GM23248 (cell line): ENCODE results near the gene MT1E. TPM values are rescaled to one million over a fixed set of nuclear protein-coding genes. Genes with fewer than 3 reads are reported as not detected.
A peak's percentile ranks its signal among the peaks of the same experiment; 100 is the strongest.
"Not testable (repeated sequence)": the region's sequence is repeated elsewhere in the genome, so short reads cannot be mapped to it uniquely, and the experiment has no call there.

Experiments used
- DNase-seq: peaks from one replicate; pipeline ENCODE4 v3.0.0-alpha.2; 2015
- H2AFZ ChIP-seq: fragments of 200-600 bp; sonication (generic); 2 replicates; pipeline ENCODE4 v1.6.1; 2016; ENCODE audit warnings: antibody characterized with exemption
- H3F3A ChIP-seq: fragments of 200-600 bp; sonication (generic); 2 replicates; pipeline ENCODE4 v1.6.1; 2016; ENCODE audit warnings: mild to moderate bottlenecking, antibody characterized with exemption, mixed run types; ENCODE audit not compliant: insufficient read depth
- H3K27ac ChIP-seq: fragments of 200-600 bp; sonication (generic); 2 replicates; pipeline ENCODE4 v1.5.1; 2016; ENCODE audit warnings: mild to moderate bottlenecking
- H3K27me3 ChIP-seq: fragments of 200-600 bp; sonication (generic); replicated peaks from 2 replicates; pipeline ENCODE4 v1.6.1; 2016; ENCODE audit warnings: mild to moderate bottlenecking; ENCODE audit not compliant: insufficient read depth
- H3K36me3 ChIP-seq: fragments of 200-600 bp; sonication (generic); 2 replicates; pipeline ENCODE4 v1.6.1; 2016; ENCODE audit warnings: low read depth, mild to moderate bottlenecking
- H3K4me1 ChIP-seq: fragments of 200-600 bp; sonication (generic); 2 replicates; pipeline ENCODE4 v1.6.1; 2016; ENCODE audit warnings: mild to moderate bottlenecking; ENCODE audit not compliant: insufficient read depth
- H3K4me2 ChIP-seq: fragments of 200-600 bp; sonication (generic); one replicate; pipeline ENCODE4 v1.6.1; 2016; ENCODE audit warnings: mild to moderate bottlenecking; ENCODE audit not compliant: unreplicated experiment
- H3K4me3 ChIP-seq: fragments of 200-600 bp; sonication (generic); 2 replicates; pipeline ENCODE4 v1.5.1; 2016; ENCODE audit warnings: mild to moderate bottlenecking
- H3K79me2 ChIP-seq: fragments of 200-600 bp; sonication (generic); 2 replicates; pipeline ENCODE4 v1.6.1; 2016; ENCODE audit warnings: mild to moderate bottlenecking; ENCODE audit not compliant: insufficient read depth
- H3K9ac ChIP-seq: fragments of 200-600 bp; sonication (generic); 2 replicates; pipeline ENCODE4 v1.6.1; 2016; ENCODE audit warnings: mild to moderate bottlenecking
- H3K9me2 ChIP-seq: fragments of 200-600 bp; sonication (generic); 2 replicates; pipeline ENCODE4 v1.6.1; 2016; ENCODE audit warnings: mixed run types, mild to moderate bottlenecking, moderate library complexity; ENCODE audit not compliant: insufficient read depth
- H3K9me3 ChIP-seq: fragments of 200-600 bp; sonication (generic); one replicate; pipeline ENCODE4 v1.6.1; 2017; ENCODE audit warnings: low read depth
- H4K20me1 ChIP-seq: fragments of 200-600 bp; sonication (generic); 2 replicates; pipeline ENCODE4 v1.6.0; 2016; ENCODE audit not compliant: insufficient read depth
- EZH2 ChIP-seq: fragments of 200-600 bp; sonication (generic); IDR thresholded peaks from 2 replicates; pipeline ENCODE4 v1.6.1; 2018; ENCODE audit warnings: antibody characterized with exemption, mild to moderate bottlenecking; ENCODE audit not compliant: insufficient read depth, poor library complexity, severe bottlenecking
- EZH2phosphoT487 ChIP-seq: fragments of 200-600 bp; sonication (generic); IDR thresholded peaks from 2 replicates; pipeline ENCODE4 v1.6.1; 2018; ENCODE audit warnings: antibody characterized with exemption, moderate library complexity, mild to moderate bottlenecking, low read depth; ENCODE audit not compliant: insufficient read depth
- WGBS, 2 experiments: methylation state at CpG; one replicate each; pipeline ENCODE4 v1.1.6; 2015 to 2017; ENCODE audit warnings: low lambda C conversion rate in 2 of 2, low coverage in 1 of 2; ENCODE audit errors: missing lambda C conversion rate in 2 of 2; 5-methylcytosine and 5-hydroxymethylcytosine counted together
- in situ Hi-C: fragments of 300-500 bp; cut with MboI; formaldehyde crosslinking; loops from 2 replicates; pipeline ENCODE4 v1.15.0; 2020
- polyA plus RNA-seq: library from polyadenylated mRNA; unstranded; fragments of >200 nt; fragmentation: Nextera tagmentation; extraction: Ambion mirVana; gene quantifications from 2 replicates; pipeline ENCODE4 v1.2.1, GENCODE V29; 2016
- total RNA-seq: library from RNA; depleted of rRNA; stranded (reverse); fragments of >200 nt; shearing (Covaris generic); gene quantifications from 2 replicates; pipeline ENCODE4 v1.2.3, GENCODE V29; 2014

MT1E gene
- total and polyA plus RNA-seq, 2 experiments from 2014 or later: 178 to 329 TPM

GRCh38 chr16:56616608-56617211 lies 8.9 kb upstream of the MT1E start:
- no peak for DNase-seq
- Histone ChIP-seq H3K9me2 (no peaks in the 10 kb centered on the region), H2AFZ (peak overlapping the region; percentile 97), H3K36me3 (no peaks in the 10 kb centered on the region), H3K4me2 (peak overlapping the region; percentile 93), H3K4me1 (peaks cover 45% of the 10 kb centered on the region), H3K79me2 (no peaks in the 10 kb centered on the region), H3K9me3 (no peaks in the 10 kb centered on the region), H3K9ac (peak overlapping the region; percentile 65), H3K27me3 (no peaks in the 10 kb centered on the region), H3K4me3 (peak overlapping the region; percentile 68), H4K20me1 (no peaks in the 10 kb centered on the region), H3K27ac (no peak overlapping the region; the same call in 1 of the 2 replicates), H3F3A (peaks cover 34% of the 10 kb centered on the region)
- 56 to 62% methylated on average over 22 to 23 of the region's 23 CpGs for WGBS, 2 experiments
- in situ Hi-C loops: no loop called here
- no peak for TF ChIP-seq EZH2
- no peak for TF ChIP-seq EZH2phosphoT487

GRCh38 chr16:56617212-56618085 lies 8.1 kb upstream of the MT1E start:
- Histone ChIP-seq H3K4me1 (peaks cover 37% of the 10 kb centered on the region), H3K27me3 (no peaks in the 10 kb centered on the region), H3K27ac (peak overlapping the region; percentile 33; the same call in 1 of the 2 replicates), H3K36me3 (no peaks in the 10 kb centered on the region), H3K4me2 (peak overlapping the region; percentile 93), H2AFZ (peak overlapping the region; percentile 97), H4K20me1 (no peaks in the 10 kb centered on the region), H3K4me3 (peak overlapping the region; percentile 68), H3K9me3 (no peaks in the 10 kb centered on the region), H3K79me2 (no peaks in the 10 kb centered on the region), H3K9me2 (no peaks in the 10 kb centered on the region), H3F3A (peaks cover 29% of the 10 kb centered on the region), H3K9ac (peak overlapping the region; percentile 65)
- in situ Hi-C loops: no loop called here
- DNase-seq: peak; percentile 88
- TF ChIP-seq EZH2 (no peak), EZH2phosphoT487 (no peak)
- WGBS, 2 experiments: 3 to 4% methylated on average over 36 to 40 of the region's 41 CpGs

- no peak for DNase-seq
- TF ChIP-seq EZH2: no peak
- no peak for TF ChIP-seq EZH2phosphoT487
- Histone ChIP-seq H4K20me1 (no peaks in the 10 kb centered on the region), H3K27me3 (no peaks in the 10 kb centered on the region), H3K4me3 (no peak overlapping the region), H3K4me1 (peaks cover 30% of the 10 kb centered on the region), H3F3A (peaks cover 25% of the 10 kb centered on the region), H3K27ac (no peak overlapping the region), H3K9me2 (no peaks in the 10 kb centered on the region), H3K9me3 (no peaks in the 10 kb centered on the region), H3K4me2 (no peak overlapping the region), H3K9ac (no peak overlapping the region), H2AFZ (no peak overlapping the region), H3K79me2 (no peaks in the 10 kb centered on the region), H3K36me3 (no peaks in the 10 kb centered on the region)
- in situ Hi-C loops: no loop called here
- WGBS, 2 experiments: 81% methylated on average over 6 of the region's 6 CpGs
These were observed 7.4 kb upstream of the MT1E start for GRCh38 chr16:56618138-56618537.

- Histone ChIP-seq H3K4me3 (no peak overlapping the region), H3K9ac (no peak overlapping the region), H3K4me1 (peaks cover 8% of the 10 kb centered on the region), H2AFZ (no peak overlapping the region), H3F3A (0 out of 2 replicates have a peak, but pooled peaks cover 2% of the 10 kb centered on the region), H3K9me3 (no peaks in the 10 kb centered on the region), H3K36me3 (no peaks in the 10 kb centered on the region), H3K27me3 (no peaks in the 10 kb centered on the region), H3K27ac (no peak overlapping the region), H3K4me2 (no peak overlapping the region), H3K79me2 (no peaks in the 10 kb centered on the region), H3K9me2 (no peaks in the 10 kb centered on the region), H4K20me1 (no peaks in the 10 kb centered on the region)
- 81 to 95% methylated on average over 7 to 8 of the region's 8 CpGs for WGBS, 2 experiments
- DNase-seq: no peak
- no peak for TF ChIP-seq EZH2phosphoT487
- TF ChIP-seq EZH2: no peak
- in situ Hi-C loops: no loop called here
These were observed 5.2 kb upstream of the MT1E start for GRCh38 chr16:56620339-56620897.

- H2AFZ ChIP-seq, DNase-seq, H3K36me3 ChIP-seq, H3K4me1 ChIP-seq, H3K4me2 ChIP-seq, H3K9me3 ChIP-seq, H4K20me1 ChIP-seq, H3K27ac ChIP-seq, H3K9ac ChIP-seq, H3K9me2 ChIP-seq, in situ Hi-C loops, H3K27me3 ChIP-seq, H3K4me3 ChIP-seq: not testable (repeated sequence)
- Histone ChIP-seq H3K79me2 (peaks cover 11% of the 10 kb centered on the region), H3F3A (peaks cover 12% of the 10 kb centered on the region)
- WGBS, 2 experiments: 85 to 87% methylated on average over 4 of the region's 4 CpGs
These were observed 3.7 kb upstream of the MT1E start for GRCh38 chr16:56621665-56622445.

GRCh38 chr16:56623184-56623583 lies 2.4 kb upstream of the MT1E start:
- 91 to 95% methylated on average over 5 of the region's 5 CpGs for WGBS, 2 experiments
- Histone ChIP-seq H3K79me2 (peaks cover 11% of the 10 kb centered on the region), H3F3A (peaks cover 21% of the 10 kb centered on the region)
- H3K36me3 ChIP-seq, H3K4me2 ChIP-seq, H3K4me3 ChIP-seq, H3K27me3 ChIP-seq, H3K9me2 ChIP-seq, H3K9ac ChIP-seq, DNase-seq, H3K4me1 ChIP-seq, in situ Hi-C loops, H4K20me1 ChIP-seq, H2AFZ ChIP-seq, H3K9me3 ChIP-seq, H3K27ac ChIP-seq: not testable (repeated sequence)
